HG03575 (cell line): ENCODE measurements around the gene MARS1.

Experiments used
- ATAC-seq: cut with Tn5 transposase; IDR thresholded peaks from one replicate; pipeline ENCODE4 v1.9.1; 2021; ENCODE audit not compliant: unreplicated experiment, insufficient number of reproducible peaks, low FRiP score; ENCODE audit errors: extremely low read depth

Gene MARS1

GRCh38 chr12:57522887-57523705 lies 35.2 kb downstream of the MARS1 start:
- ATAC-seq = no peak

GRCh38 chr12:57523706-57524614 lies 36.1 kb downstream of the MARS1 start:
- no peak for ATAC-seq

- no peak for ATAC-seq
These were observed 37.1 kb downstream of the MARS1 start for GRCh38 chr12:57524814-57525614.

GRCh38 chr12:57525615-57526383 lies 37.9 kb downstream of the MARS1 start:
- ATAC-seq = no peak

GRCh38 chr12:57526477-57527126 lies 38.7 kb downstream of the MARS1 start:
- ATAC-seq = no peak

GRCh38 chr12:57527184-57527583 lies 39.3 kb downstream of the MARS1 start:
- no peak for ATAC-seq

- ATAC-seq = no peak
These were observed 40.3 kb downstream of the MARS1 start for GRCh38 chr12:57528176-57528575.

GRCh38 chr12:57528831-57529555 lies 41.1 kb downstream of the MARS1 start:
- ATAC-seq = no peak

GRCh38 chr12:57529831-57530230 lies 42.0 kb downstream of the MARS1 start:
- ATAC-seq = no peak

- no peak for ATAC-seq
These were observed 42.7 kb downstream of the MARS1 start for GRCh38 chr12:57530396-57531142.

- ATAC-seq = no peak
These were observed 44.0 kb downstream of the MARS1 start for GRCh38 chr12:57531836-57532235.

- ATAC-seq = no peak
These were observed 45.2 kb downstream of the MARS1 start for GRCh38 chr12:57533108-57533507.

- ATAC-seq = no peak
These were observed 46.4 kb downstream of the MARS1 start for GRCh38 chr12:57534250-57534649.

GRCh38 chr12:57534991-57535543 lies 47.2 kb downstream of the MARS1 start:
- ATAC-seq = no peak

- ATAC-seq = no peak
These were observed 48.1 kb downstream of the MARS1 start for GRCh38 chr12:57535764-57536596.

- ATAC-seq = no peak
These were observed 48.7 kb downstream of the MARS1 start for GRCh38 chr12:57536597-57536942.
